Esophagus squamous epithelium (tissue), 5 donors: ENCODE results near the gene GPR42. TPM values are rescaled to one million over a fixed set of nuclear protein-coding genes. Genes with fewer than 3 reads are reported as not detected.

Source experiments
- DNase-seq: peaks from one replicate; lab custom pipeline; 2025; lab: John Stamatoyannopoulos, UW
- H3K27ac ChIP-seq, 4 donors: fragments of 200-600 bp; sonication (generic); one replicate each; pipeline ENCODE4 v1.5.1; 2016 to 2019; ENCODE audit warnings: mild to moderate bottlenecking in 1 of 4
- H3K27me3 ChIP-seq, 4 donors: fragments of 200-600 bp; sonication (generic); 1 replicate in 3 of 4; 2 replicates in 1 of 4; pipeline versions ENCODE4 v1.5.1 to v1.6.0; 2017 to 2021; ENCODE audit warnings: antibody characterized with exemption in 1 of 4
- H3K36me3 ChIP-seq, 3 donors: fragments of 200-600 bp; sonication (generic); one replicate each; pipeline ENCODE4 v1.5.1; 2016 to 2019
- H3K4me1 ChIP-seq, 3 donors: fragments of 200-600 bp; sonication (generic); one replicate each; pipeline ENCODE4 v1.5.1; 2017 to 2019
- H3K4me3 ChIP-seq, 4 donors: fragments of 200-600 bp; sonication (generic); 1 replicate in 3 of 4; 2 replicates in 1 of 4; pipeline ENCODE4 v1.5.1; 2016 to 2019; ENCODE audit warnings: mild to moderate bottlenecking in 2 of 4, moderate library complexity in 1 of 4
- H3K9me3 ChIP-seq, 3 donors: fragments of 200-600 bp; sonication (generic); one replicate each; pipeline ENCODE4 v1.5.1; 2016 to 2019
- POLR2A ChIP-seq, 4 donors: fragments of 450-650 bp; IDR thresholded peaks; one replicate each; pipeline ENCODE4 v1.6.1; 2017; ENCODE audit warnings: antibody characterized with exemption in 4 of 4, mild to moderate bottlenecking in 4 of 4, moderate library complexity in 3 of 4
- WGBS, 2 donors: methylation state at CpG; one replicate each; pipeline ENCODE4 v1.1.5; 2018; 5-methylcytosine and 5-hydroxymethylcytosine counted together
- intact Hi-C: fragments of 100-400 bp; cut with DNase I; formaldehyde crosslinking; loops from one replicate; pipeline ENCODE4 v1.15.0; 2022
- total RNA-seq, 4 donors: library from RNA; depleted of rRNA; stranded (reverse); fragments of >200 nt; gene quantifications; one replicate each; pipeline ENCODE4 v1.1.0, GENCODE V29; 2016
- TF ChIP-seq, protein P1 (sequence below), 6 experiments: fragments of 450-650 bp in 4 of 6; fragments of 200-600 bp in 2 of 6; sonication (generic) in 2 of 6; IDR thresholded peaks; one replicate each; pipeline ENCODE4 v1.5.1; 2016 to 2019; ENCODE audit warnings: antibody characterized with exemption in 6 of 6, mild to moderate bottlenecking in 4 of 6, moderate library complexity in 4 of 6
- donor health status: DM: yes; HTN: yes; CAD: no.

The GPR42 gene
- total RNA-seq, 4 donors from 2014 or later, result not detected

- H3K27ac ChIP-seq, result no peak overlapping the region
- TF ChIP-seq, protein P1, sequence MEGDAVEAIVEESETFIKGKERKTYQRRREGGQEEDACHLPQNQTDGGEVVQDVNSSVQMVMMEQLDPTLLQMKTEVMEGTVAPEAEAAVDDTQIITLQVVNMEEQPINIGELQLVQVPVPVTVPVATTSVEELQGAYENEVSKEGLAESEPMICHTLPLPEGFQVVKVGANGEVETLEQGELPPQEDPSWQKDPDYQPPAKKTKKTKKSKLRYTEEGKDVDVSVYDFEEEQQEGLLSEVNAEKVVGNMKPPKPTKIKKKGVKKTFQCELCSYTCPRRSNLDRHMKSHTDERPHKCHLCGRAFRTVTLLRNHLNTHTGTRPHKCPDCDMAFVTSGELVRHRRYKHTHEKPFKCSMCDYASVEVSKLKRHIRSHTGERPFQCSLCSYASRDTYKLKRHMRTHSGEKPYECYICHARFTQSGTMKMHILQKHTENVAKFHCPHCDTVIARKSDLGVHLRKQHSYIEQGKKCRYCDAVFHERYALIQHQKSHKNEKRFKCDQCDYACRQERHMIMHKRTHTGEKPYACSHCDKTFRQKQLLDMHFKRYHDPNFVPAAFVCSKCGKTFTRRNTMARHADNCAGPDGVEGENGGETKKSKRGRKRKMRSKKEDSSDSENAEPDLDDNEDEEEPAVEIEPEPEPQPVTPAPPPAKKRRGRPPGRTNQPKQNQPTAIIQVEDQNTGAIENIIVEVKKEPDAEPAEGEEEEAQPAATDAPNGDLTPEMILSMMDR (IDR thresholded peaks at IDR 0.05), result no peak
- TF ChIP-seq POLR2A (IDR thresholded peaks at IDR 0.05), result no peak
- DNase-seq, result no peak
- H3K4me1 ChIP-seq, result no peaks in the 10 kb centered on the region
- no peaks in the 10 kb centered on the region for H3K36me3 ChIP-seq
- H3K27me3 ChIP-seq, result peaks cover 0 to 43% (median 0%) of the 10 kb centered on the region in 4 donors
- WGBS, 2 donors, result 74 to 77% methylated on average over 13 to 21 of the region's 21 CpGs
- H3K9me3 ChIP-seq, result no peaks in the 10 kb centered on the region
- no peak overlapping the region for H3K4me3 ChIP-seq
- intact Hi-C loops, result no loop called here
These were observed 34.5 kb upstream of the GPR42 start for GRCh38 chr19:35336166-35336955.

- Histone ChIP-seq H3K27ac (no peak overlapping the region), H3K36me3 (no peaks in the 10 kb centered on the region), H3K27me3 (peaks cover 0 to 34% (median 0%) of the 10 kb centered on the region in 4 donors), H3K4me3 (no peak overlapping the region), H3K9me3 (no peaks in the 10 kb centered on the region), H3K4me1 (no peaks in the 10 kb centered on the region)
- intact Hi-C loops, result no loop called here
- WGBS, 2 donors, result 71 to 72% methylated on average over 15 to 25 of the region's 25 CpGs
- TF ChIP-seq, protein P1 (IDR thresholded peaks at IDR 0.05), result no peak
- no peak for DNase-seq
These were observed 33.5 kb upstream of the GPR42 start for GRCh38 chr19:35337097-35337983.

DNA sequence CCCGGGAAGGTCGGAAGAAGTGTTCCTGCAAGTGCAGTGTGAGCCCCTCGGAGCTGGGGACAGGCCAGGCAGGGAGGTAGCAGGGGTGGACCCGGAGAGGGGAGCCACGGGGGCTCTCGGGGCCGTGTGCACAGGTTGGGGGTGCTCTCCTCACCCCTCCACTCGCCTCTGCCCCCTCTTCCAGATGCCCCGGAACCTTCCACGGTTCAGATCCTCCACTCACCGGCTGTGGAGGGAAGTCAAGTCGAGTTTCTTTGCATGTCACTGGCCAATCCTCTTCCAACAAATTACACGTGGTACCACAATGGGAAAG lies 32.9 kb upstream of the GPR42 start:
- 76 to 79% methylated on average over 7 to 13 of the region's 13 CpGs for WGBS, 2 donors
- Histone ChIP-seq H3K4me3 (no peak overlapping the region), H3K9me3 (no peaks in the 10 kb centered on the region), H3K27me3 (peaks cover 0 to 28% (median 0%) of the 10 kb centered on the region in 4 donors), H3K4me1 (no peaks in the 10 kb centered on the region), H3K36me3 (no peaks in the 10 kb centered on the region), H3K27ac (no peak overlapping the region)
- intact Hi-C loops, result no loop called here
- TF ChIP-seq POLR2A (IDR thresholded peaks at IDR 0.05), result no peak
- TF ChIP-seq, protein P1 (IDR thresholded peaks at IDR 0.05), result no peak
- no peak for DNase-seq

- H3K4me1 ChIP-seq, result no peaks in the 10 kb centered on the region
- H3K4me3 ChIP-seq, result no peak overlapping the region
- H3K27ac ChIP-seq, result no peak overlapping the region
- intact Hi-C loops, result no loop called here
- H3K9me3 ChIP-seq, result no peaks in the 10 kb centered on the region
- no peaks in the 10 kb centered on the region for H3K36me3 ChIP-seq
- WGBS, 2 donors, result 81% methylated on average over 5 of the region's 11 CpGs; no CpG with 5 or more reads in 1 of the 2 donors
- TF ChIP-seq, protein P1 (IDR thresholded peaks at IDR 0.05), result no peak
- TF ChIP-seq POLR2A (IDR thresholded peaks at IDR 0.05), result no peak
- peaks cover 0 to 12% (median 0%) of the 10 kb centered on the region in 4 donors for H3K27me3 ChIP-seq
- DNase-seq, result no peak
These were observed 30.4 kb upstream of the GPR42 start for GRCh38 chr19:35340431-35340830.

- no peaks in the 10 kb centered on the region for H3K9me3 ChIP-seq
- H3K4me1 ChIP-seq, result no peaks in the 10 kb centered on the region
- H3K27ac ChIP-seq, result no peak overlapping the region
- H3K27me3 ChIP-seq, result peaks cover 0 to 12% (median 0%) of the 10 kb centered on the region in 4 donors
- no peak for TF ChIP-seq POLR2A (IDR thresholded peaks at IDR 0.05)
- TF ChIP-seq, protein P1 (IDR thresholded peaks at IDR 0.05), result no peak
- intact Hi-C loops, result no loop called here
- H3K4me3 ChIP-seq, result no peak overlapping the region
- 71 to 100% methylated on average over 1 to 15 of the region's 16 CpGs for WGBS, 2 donors
- H3K36me3 ChIP-seq, result no peaks in the 10 kb centered on the region
- DNase-seq, result no peak
These were observed 29.9 kb upstream of the GPR42 start for GRCh38 chr19:35341006-35341405.
